Activated CD8-positive, alpha-beta memory T cell treated with anti-CD3 and anti-CD28 coated beads, Interleukin-2, amount 50 U/mL, for 48 hours (primary cell): ENCODE measurements around the gene LRRN2.

Source experiments
- DNase-seq: peaks from one replicate; pipeline ENCODE4 v3.0.0-alpha.2; 2020

LRRN2 gene

GRCh38 chr1:204688776-204689175 is 3.2 kb upstream of the LRRN2 start:
- DNase-seq, result no peak

GRCh38 chr1:204688007-204688406 is 2.5 kb upstream of the LRRN2 start:
- DNase-seq, result no peak

- DNase-seq, result no peak
Observed at GRCh38 chr1:204684571-204685235, 835 bp downstream of the LRRN2 start.

- no peak for DNase-seq
Observed at GRCh38 chr1:204684206-204684570, 1.4 kb downstream of the LRRN2 start.

GRCh38 chr1:204683284-204684205 is 2.0 kb downstream of the LRRN2 start:
- no peak for DNase-seq

- DNase-seq, result no peak
Observed at GRCh38 chr1:204680461-204680860, 5.1 kb downstream of the LRRN2 start.

- DNase-seq, result no peak
Observed at GRCh38 chr1:204680051-204680450, 5.5 kb downstream of the LRRN2 start.

GRCh38 chr1:204678721-204679475 is 6.6 kb downstream of the LRRN2 start:
- no peak for DNase-seq

- no peak for DNase-seq
Observed at GRCh38 chr1:204677864-204678263, 7.7 kb downstream of the LRRN2 start.

GRCh38 chr1:204676043-204676442 is 9.5 kb downstream of the LRRN2 start:
- no peak for DNase-seq

GRCh38 chr1:204673909-204674649 is 11.5 kb downstream of the LRRN2 start:
- DNase-seq, result no peak

- no peak for DNase-seq
Observed at GRCh38 chr1:204673209-204673608, 12.3 kb downstream of the LRRN2 start.

- DNase-seq, result no peak
Observed at GRCh38 chr1:204672482-204673121, 12.9 kb downstream of the LRRN2 start.

- no peak for DNase-seq
Observed at GRCh38 chr1:204672069-204672468, 13.5 kb downstream of the LRRN2 start.

- no peak for DNase-seq
Observed at GRCh38 chr1:204670152-204670927, 15.2 kb downstream of the LRRN2 start.

- no peak for DNase-seq
Observed at GRCh38 chr1:204669579-204669978, 16.0 kb downstream of the LRRN2 start.

GRCh38 chr1:204664384-204664651 is 21.2 kb downstream of the LRRN2 start:
- no peak for DNase-seq

GRCh38 chr1:204663644-204664383 is 21.7 kb downstream of the LRRN2 start:
- DNase-seq, result no peak

- DNase-seq, result no peak
Observed at GRCh38 chr1:204662530-204662929, 23.0 kb downstream of the LRRN2 start.

GRCh38 chr1:204660509-204660908 is 25.0 kb downstream of the LRRN2 start:
- no peak for DNase-seq

GRCh38 chr1:204659056-204659455 is 26.5 kb downstream of the LRRN2 start:
- DNase-seq, result no peak
